GM21367 (cell line): ENCODE measurements around the gene BAHCC1.

Source experiments
- ATAC-seq: cut with Tn5 transposase; IDR thresholded peaks from one replicate; pipeline ENCODE4 v1.9.1; 2021; ENCODE audit not compliant: unreplicated experiment

The BAHCC1 gene

DNA sequence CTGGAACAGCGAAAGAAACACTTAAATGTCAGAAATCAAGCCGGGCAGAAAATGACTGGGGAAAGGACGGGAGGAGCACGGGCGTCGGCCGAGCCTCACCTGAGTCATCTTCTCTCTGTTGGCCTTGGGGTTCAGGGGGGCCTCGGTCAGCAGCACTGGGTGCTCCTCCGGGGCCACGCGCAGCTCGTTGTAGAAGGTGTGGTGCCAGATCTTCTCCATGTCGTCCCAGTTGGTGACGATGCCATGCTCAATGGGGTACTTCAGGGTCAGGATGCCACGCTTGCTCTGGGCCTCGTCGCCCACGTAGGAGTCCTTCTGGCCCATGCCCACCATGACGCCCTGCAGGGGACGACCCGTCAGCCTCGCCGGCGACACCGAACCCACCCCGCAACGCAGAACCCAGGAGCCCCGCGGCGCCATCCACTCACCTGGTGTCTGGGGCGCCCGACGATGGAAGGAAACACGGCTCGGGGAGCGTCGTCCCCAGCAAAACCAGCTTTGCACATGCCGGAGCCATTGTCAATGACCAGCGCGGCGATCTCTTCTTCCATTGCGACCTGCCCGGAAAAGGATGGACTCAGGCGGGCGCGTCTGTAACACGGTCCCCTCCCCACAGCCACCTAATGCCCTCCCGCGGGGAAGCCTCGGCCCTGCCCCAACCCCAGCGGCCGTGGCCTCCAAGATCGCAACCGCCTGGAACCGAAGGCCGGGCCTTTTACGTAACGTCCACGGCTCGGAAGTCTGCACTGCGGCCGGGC is 116.7 kb downstream of the BAHCC1 start:
- ATAC-seq = no peak

- ATAC-seq = no peak
These were observed 117.5 kb downstream of the BAHCC1 start, which contains the start of gene ACTG1 for GRCh38 chr17:81512562-81513371. ACTG1 (minus strand) TSS chr17:81512799; CDS start chr17:81512354, 445 bp downstream.

DNA sequence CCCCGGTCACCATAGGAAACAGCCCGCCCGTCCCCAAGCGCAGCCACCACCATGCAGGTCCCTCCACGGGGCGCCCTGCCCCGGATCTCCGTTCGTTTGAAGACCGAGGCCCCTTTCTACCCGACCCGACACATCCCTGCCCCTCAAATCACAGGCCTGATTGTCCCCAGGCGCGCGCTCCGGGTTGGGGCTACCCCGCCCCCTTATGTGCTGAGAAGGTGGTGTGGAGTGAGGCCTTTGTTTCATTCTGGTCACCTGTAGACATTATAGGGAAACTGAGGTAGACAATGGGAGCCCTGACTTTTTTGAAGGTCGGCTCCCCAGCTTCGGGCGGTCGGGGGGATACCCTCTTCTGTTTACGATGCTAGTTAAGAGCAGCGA is 118.1 kb downstream of the BAHCC1 start:
- ATAC-seq = no peak

DNA sequence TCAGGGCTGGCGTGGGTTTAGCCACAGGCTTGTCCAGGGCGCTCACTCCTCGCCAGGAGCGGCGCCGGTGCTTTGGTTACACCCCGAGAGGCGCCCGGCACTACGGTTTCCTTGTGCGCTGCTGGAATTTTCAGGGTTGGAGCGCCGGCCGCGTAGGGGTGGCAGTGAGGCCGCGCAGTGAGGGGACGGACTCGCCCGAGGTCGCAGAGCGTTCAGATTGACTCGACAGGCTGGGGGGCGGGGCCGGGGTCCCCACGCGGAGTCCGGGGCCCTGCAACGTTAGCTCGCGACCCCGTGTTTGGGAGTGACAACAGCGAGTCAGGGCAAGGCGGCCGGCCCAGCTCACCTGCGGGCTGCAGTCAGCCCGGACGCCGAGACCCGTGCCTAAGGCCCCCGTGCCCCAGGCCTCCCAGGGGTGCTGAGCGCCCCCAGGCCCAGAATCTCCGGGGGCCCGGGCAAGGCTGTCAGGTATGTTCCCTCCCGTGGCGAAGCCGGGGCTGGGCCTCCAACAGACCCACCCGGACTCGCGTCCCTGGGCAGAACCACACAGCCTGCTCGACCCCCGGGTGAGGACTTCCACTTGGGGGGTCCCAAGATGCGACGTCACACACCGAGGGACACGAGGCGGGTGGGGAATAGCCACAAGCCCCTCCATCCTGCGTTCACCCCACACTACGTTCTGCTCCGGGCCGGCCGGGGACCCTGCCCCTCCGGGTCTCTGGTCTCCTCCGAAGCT is 118.7 kb downstream of the BAHCC1 start:
- ATAC-seq = no peak

GRCh38 chr17:81514489-81514738 is 119.2 kb downstream of the BAHCC1 start:
- no peak for ATAC-seq

DNA sequence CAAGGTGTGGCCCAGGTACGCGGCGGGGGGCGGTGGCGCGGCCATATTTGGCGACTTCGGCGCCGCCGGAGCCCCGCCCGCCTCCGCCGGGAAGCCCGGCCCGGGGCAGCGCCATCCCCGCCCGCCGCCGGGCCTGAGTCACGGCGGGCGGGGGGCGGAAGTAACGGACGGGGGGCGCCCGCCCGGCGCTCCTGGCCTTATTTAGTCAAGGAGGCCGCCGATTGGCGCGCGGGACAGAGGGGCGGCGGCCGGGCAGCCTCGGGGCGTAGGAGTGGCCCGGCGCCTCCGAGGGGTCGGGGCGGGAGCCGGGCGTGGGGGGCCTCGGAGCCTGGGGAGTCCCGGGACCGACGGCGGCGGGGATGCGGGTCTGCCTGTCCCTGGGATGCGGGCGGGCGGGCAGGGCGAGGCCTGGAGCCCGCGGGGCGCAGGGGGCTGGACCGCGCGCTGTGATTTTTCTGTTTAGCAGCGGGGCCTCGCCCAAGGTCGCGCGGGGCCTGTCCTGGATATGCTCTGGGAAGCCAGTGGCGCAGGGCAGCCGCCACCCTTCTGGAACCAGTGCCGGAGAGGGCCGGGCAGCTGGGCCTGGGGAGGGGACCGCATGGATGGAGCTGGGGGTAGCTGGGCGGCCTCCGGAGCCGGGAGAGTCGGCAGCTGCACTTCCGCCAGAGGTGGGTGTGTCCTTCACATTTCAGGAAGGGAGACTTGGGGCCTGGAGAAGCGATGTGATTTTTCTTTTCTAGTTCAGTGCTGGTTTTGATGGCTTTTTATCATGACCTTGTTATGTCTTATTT is 119.7 kb downstream of the BAHCC1 start:
- peak; percentile 16 for ATAC-seq

DNA sequence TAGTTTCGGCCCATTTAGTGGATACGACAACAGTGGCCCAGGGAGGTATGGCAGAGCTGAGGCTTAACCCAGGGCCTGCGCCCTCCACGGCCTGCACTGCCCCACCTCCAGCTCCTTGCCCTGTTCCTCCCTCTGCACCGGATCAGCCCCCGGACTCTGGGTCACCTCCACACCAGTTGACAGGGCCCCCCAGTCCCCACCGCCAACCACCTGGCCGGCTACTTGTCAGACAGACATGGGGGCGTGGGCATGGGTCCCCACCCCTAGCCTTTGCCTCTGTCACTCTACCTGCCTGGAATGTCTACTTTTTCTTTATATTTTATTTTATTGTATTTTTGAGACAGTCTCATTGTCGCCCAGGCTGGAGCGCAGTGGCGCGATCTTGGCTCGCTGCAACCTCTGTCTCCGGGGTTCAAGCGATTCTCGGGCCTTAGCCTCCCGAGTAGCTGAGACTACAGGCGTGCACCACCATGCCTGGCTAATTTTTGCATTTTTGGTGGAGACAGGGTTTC is 120.3 kb downstream of the BAHCC1 start:
- no peak for ATAC-seq
